ENCODE data around the gene ALDH3A1. TPM values are rescaled to one million over a fixed set of nuclear protein-coding genes. Genes with fewer than 3 reads are reported as not detected.

Gene ALDH3A1
- total RNA-seq, 1 donor from 2014 or later = 0.84 TPM

- TF ChIP-seq CTCF (IDR thresholded peaks at IDR 0.05; ENCODE audit: insufficient read depth, low read length, poor library complexity, severe bottlenecking) = no peak
- no peak for DNase-seq (ENCODE audit: low read depth)
Observed at GRCh38 chr17:19750835-19751234, 2.7 kb upstream of the ALDH3A1 start.

GRCh38 chr17:19750020-19750572 lies 2.0 kb upstream of the ALDH3A1 start:
- no peaks in the 10 kb centered on the region for H3K36me3 ChIP-seq (ENCODE audit: control insufficient read depth, insufficient read depth, low read length)
- no peak overlapping the region for H3K4me3 ChIP-seq (ENCODE audit: low read depth, low read length)
- peaks cover 13% of the 10 kb centered on the region for H3K27me3 ChIP-seq (ENCODE audit: control insufficient read depth, insufficient read depth, low read length)
- no peak for TF ChIP-seq CTCF (IDR thresholded peaks at IDR 0.05; ENCODE audit: insufficient read depth, low read length, poor library complexity, severe bottlenecking)
- no peak for DNase-seq (ENCODE audit: low read depth)

More at GRCh38 chr17:19750835-19751234, 2.7 kb upstream of the ALDH3A1 start:
- Histone ChIP-seq H3K4me3 (ENCODE audit: low read depth, low read length) (no peak overlapping the region), H3K36me3 (ENCODE audit: control insufficient read depth, insufficient read depth, low read length) (no peaks in the 10 kb centered on the region), H3K27me3 (ENCODE audit: control insufficient read depth, insufficient read depth, low read length) (peaks cover 13% of the 10 kb centered on the region)

GRCh38 chr17:19748807-19749193 lies 702 bp upstream of the ALDH3A1 start:
- no peak overlapping the region for H3K4me3 ChIP-seq (ENCODE audit: low read depth, low read length)
- no peak for DNase-seq (ENCODE audit: low read depth)
- peaks cover 13% of the 10 kb centered on the region for H3K27me3 ChIP-seq (ENCODE audit: control insufficient read depth, insufficient read depth, low read length)
- TF ChIP-seq CTCF (IDR thresholded peaks at IDR 0.05; ENCODE audit: insufficient read depth, low read length, poor library complexity, severe bottlenecking) = no peak
- no peaks in the 10 kb centered on the region for H3K36me3 ChIP-seq (ENCODE audit: control insufficient read depth, insufficient read depth, low read length)

GRCh38 chr17:19747159-19747719 lies 859 bp downstream of the ALDH3A1 start:
- TF ChIP-seq CTCF (IDR thresholded peaks at IDR 0.05; ENCODE audit: insufficient read depth, low read length, poor library complexity, severe bottlenecking) = no peak
- no peaks in the 10 kb centered on the region for H3K36me3 ChIP-seq (ENCODE audit: control insufficient read depth, insufficient read depth, low read length)
- H3K4me3 ChIP-seq (ENCODE audit: low read depth, low read length) = no peak overlapping the region
- H3K27me3 ChIP-seq (ENCODE audit: control insufficient read depth, insufficient read depth, low read length) = peaks cover 16% of the 10 kb centered on the region
- no peak for DNase-seq (ENCODE audit: low read depth)

GRCh38 chr17:19746517-19746916 lies 1.6 kb downstream of the ALDH3A1 start:
- H3K36me3 ChIP-seq (ENCODE audit: control insufficient read depth, insufficient read depth, low read length) = no peaks in the 10 kb centered on the region
- no peak overlapping the region for H3K4me3 ChIP-seq (ENCODE audit: low read depth, low read length)
- no peak for TF ChIP-seq CTCF (IDR thresholded peaks at IDR 0.05; ENCODE audit: insufficient read depth, low read length, poor library complexity, severe bottlenecking)
- no peak for DNase-seq (ENCODE audit: low read depth)
- peaks cover 17% of the 10 kb centered on the region for H3K27me3 ChIP-seq (ENCODE audit: control insufficient read depth, insufficient read depth, low read length)
